PC-3 (cell line): ENCODE results near the gene SPRR2D. TPM values are rescaled to one million over a fixed set of nuclear protein-coding genes. Genes with fewer than 3 reads are reported as not detected.
"Not testable (repeated sequence)": the region's sequence is repeated elsewhere in the genome, so short reads cannot be mapped to it uniquely, and the experiment has no call there.

Experiments
- ATAC-seq: fragments of 200-7000 bp; cut with Tn5 transposase; 2 replicates; pipeline ENCODE4 v1.9.1; 2020; ENCODE audit warnings: mild to moderate bottlenecking, moderate library complexity
- BruUV-seq: library from RNA; stranded (reverse); fragments of 400-500 nt; replicated peaks from 2 replicates; lab custom pipeline; 2021; lab: Mats Ljungman, UMichigan
- CTCF ChIA-PET: fragments of 300-600 bp; sonication (Branson Sonifier 250); formaldehyde crosslinking; loops from one replicate; lab custom pipeline; 2022; ENCODE audit warnings: antibody characterized with exemption; lab: Charles Lee
- POLR2A ChIA-PET: fragments of 300-600 bp; sonication (Branson Sonifier 250); formaldehyde crosslinking; loops from one replicate; lab custom pipeline; 2022; ENCODE audit warnings: antibody characterized with exemption; ENCODE audit not compliant: unreplicated experiment; lab: Charles Lee
- DNase-seq: peaks from one replicate; pipeline ENCODE4 v3.0.0-alpha.2; 2015
- H2AFZ ChIP-seq: fragments of 300-600 bp; sonication (generic); 2 replicates; pipeline ENCODE4 v1.6.0; 2016; ENCODE audit warnings: antibody characterized with exemption, low read length
- H3F3A ChIP-seq: fragments of 300-600 bp; sonication (generic); one replicate; pipeline ENCODE4 v1.6.0; 2017; ENCODE audit warnings: antibody characterized with exemption, low read length, control low read depth, mild to moderate bottlenecking; ENCODE audit not compliant: unreplicated experiment
- H3K27ac ChIP-seq: fragments of 300-600 bp; sonication (generic); 2 replicates; pipeline ENCODE4 v1.5.1; 2016; ENCODE audit warnings: mild to moderate bottlenecking, low read length
- H3K27me3 ChIP-seq: fragments of 300-600 bp; sonication (generic); 2 replicates; pipeline ENCODE4 v1.6.1; 2016; ENCODE audit warnings: low read length, mixed read lengths
- H3K36me3 ChIP-seq: fragments of 300-600 bp; sonication (generic); 2 replicates; pipeline ENCODE4 v1.6.1; 2016; ENCODE audit warnings: low read depth, mixed run types, low read length, mixed read lengths
- H3K4me1 ChIP-seq: fragments of 300-600 bp; sonication (generic); 2 replicates; pipeline ENCODE4 v1.5.1; 2016; ENCODE audit warnings: low read length; ENCODE audit not compliant: insufficient read depth
- H3K4me2 ChIP-seq: fragments of 300-600 bp; sonication (generic); 2 replicates; pipeline ENCODE4 v1.6.0; 2016; ENCODE audit warnings: low read length
- H3K4me3 ChIP-seq: fragments of 300-600 bp; sonication (generic); 2 replicates; pipeline ENCODE4 v1.5.1; 2016; ENCODE audit warnings: mild to moderate bottlenecking, low read length, mixed read lengths
- H3K79me2 ChIP-seq: fragments of 300-600 bp; sonication (generic); 2 replicates; pipeline ENCODE4 v1.6.1; 2017; ENCODE audit warnings: low read length, mixed read lengths
- H3K9ac ChIP-seq: fragments of 300-600 bp; sonication (generic); 2 replicates; pipeline ENCODE4 v1.6.0; 2016; ENCODE audit warnings: mild to moderate bottlenecking, low read length
- H3K9me2 ChIP-seq: fragments of 300-600 bp; sonication (generic); replicated peaks from 2 replicates; pipeline ENCODE4 v1.6.1; 2016; ENCODE audit warnings: mixed run types, low read length, mixed read lengths
- H3K9me3 ChIP-seq: fragments of 300-600 bp; sonication (generic); 2 replicates; pipeline ENCODE4 v1.6.1; 2016; ENCODE audit warnings: low read length, mixed read lengths
- H4K20me1 ChIP-seq: fragments of 300-600 bp; sonication (generic); 2 replicates; pipeline ENCODE4 v1.6.1; 2016; ENCODE audit warnings: low read length, mixed read lengths
- CTCF ChIP-seq: fragments of 300-600 bp; sonication (generic); conservative IDR thresholded peaks from 2 replicates; pipeline ENCODE4 v1.5.1; 2017; ENCODE audit warnings: antibody characterized with exemption, low read depth, mild to moderate bottlenecking, low read length
- EZH2 ChIP-seq: fragments of 300-600 bp; sonication (generic); IDR thresholded peaks from one replicate; pipeline ENCODE4 v1.6.1; 2017; ENCODE audit warnings: antibody characterized with exemption, mild to moderate bottlenecking, low read length; ENCODE audit not compliant: unreplicated experiment
- EZH2phosphoT487 ChIP-seq: fragments of 300-600 bp; sonication (generic); IDR thresholded peaks from 2 replicates; pipeline ENCODE4 v1.6.1; 2018; ENCODE audit warnings: mild to moderate bottlenecking, antibody characterized with exemption, low read length, borderline replicate concordance
- intact Hi-C: fragments of 100-400 bp; cut with micrococcal nuclease; formaldehyde crosslinking; loops from 2 replicates; pipeline ENCODE4 v1.9.0; 2023
- total RNA-seq: library from RNA; depleted of rRNA; stranded (reverse); fragments of >200 nt; gene quantifications from 2 replicates; pipeline ENCODE4 v1.2.3, GENCODE V29; 2014

The SPRR2D gene
- total RNA-seq, 1 experiment from 2014 or later = not detected

GRCh38 chr1:153025797-153026196, 15.1 kb downstream of the SPRR2D start:
- CTCF ChIA-PET = no interaction called here
- H3K4me1 ChIP-seq = no peaks in the 10 kb centered on the region; the same call in 1 of the 2 replicates

GRCh38 chr1:153024413-153024812, 16.5 kb downstream of the SPRR2D start:
- no peaks in the 10 kb centered on the region for H3K79me2 ChIP-seq
- POLR2A ChIA-PET = no interaction called here
- H3K36me3 ChIP-seq = no peaks in the 10 kb centered on the region
- H3K4me2 ChIP-seq = no peak overlapping the region
- no TSS peak for BruUV-seq
- H3K4me3 ChIP-seq = no peak overlapping the region
- H3K9me3 ChIP-seq = no peaks in the 10 kb centered on the region
- intact Hi-C loops = no loop called here
- H3K27ac ChIP-seq = no peak overlapping the region
- no peaks in the 10 kb centered on the region for H3K9me2 ChIP-seq
- ATAC-seq (no peak), DNase-seq (no peak)
- H3K27me3 ChIP-seq = peaks cover 25% of the 10 kb centered on the region; the same call in 1 of the 2 replicates
- H3K9ac ChIP-seq = no peak overlapping the region
- no peaks in the 10 kb centered on the region for H4K20me1 ChIP-seq
- CTCF ChIA-PET = no interaction called here
- TF ChIP-seq EZH2 (no peak), EZH2phosphoT487 (no peak), CTCF (no peak)
- no peaks in the 10 kb centered on the region for H3K4me1 ChIP-seq
- H3F3A ChIP-seq = no peaks in the 10 kb centered on the region
- no peak overlapping the region for H2AFZ ChIP-seq

More at GRCh38 chr1:153025797-153026196, 15.1 kb downstream of the SPRR2D start:
- Histone ChIP-seq H3K9ac (no peak overlapping the region), H3K79me2 (no peaks in the 10 kb centered on the region), H3F3A (no peaks in the 10 kb centered on the region), H3K27ac (no peak overlapping the region), H3K9me2 (no peaks in the 10 kb centered on the region), H4K20me1 (no peaks in the 10 kb centered on the region), H3K4me3 (no peak overlapping the region), H3K27me3 (peaks cover 17% of the 10 kb centered on the region; the same call in 1 of the 2 replicates), H3K36me3 (no peaks in the 10 kb centered on the region), H3K4me2 (no peak overlapping the region), H2AFZ (no peak overlapping the region), H3K9me3 (no peaks in the 10 kb centered on the region)
- POLR2A ChIA-PET = no interaction called here
- BruUV-seq = no TSS peak
- intact Hi-C loops = no loop called here
- TF ChIP-seq EZH2 (no peak), EZH2phosphoT487 (no peak), CTCF (no peak)
- no peak for ATAC-seq
- DNase-seq = no peak

- ATAC-seq (no peak), DNase-seq (no peak)
- Histone ChIP-seq H3K27me3 (peaks cover 35% of the 10 kb centered on the region; the same call in 1 of the 2 replicates), H3K9ac (no peak overlapping the region), H2AFZ (no peak overlapping the region), H3K36me3 (no peaks in the 10 kb centered on the region), H3K27ac (no peak overlapping the region), H3K79me2 (no peaks in the 10 kb centered on the region), H3F3A (no peaks in the 10 kb centered on the region), H3K9me3 (no peaks in the 10 kb centered on the region), H3K4me3 (no peak overlapping the region), H3K4me1 (no peaks in the 10 kb centered on the region), H3K9me2 (no peaks in the 10 kb centered on the region), H3K4me2 (no peak overlapping the region), H4K20me1 (no peaks in the 10 kb centered on the region)
- ChIA-PET CTCF (no interaction called here), POLR2A (no interaction called here)
- no TSS peak for BruUV-seq
- intact Hi-C loops = no loop called here
- TF ChIP-seq EZH2 = no peak
- no peak for TF ChIP-seq EZH2phosphoT487
- TF ChIP-seq CTCF = no peak
Observed at GRCh38 chr1:153023109-153023508, 17.8 kb downstream of the SPRR2D start.

GRCh38 chr1:153022340-153022739, 18.6 kb downstream of the SPRR2D start:
- H3K9ac ChIP-seq, CTCF ChIA-PET, intact Hi-C loops, BruUV-seq, H3K27ac ChIP-seq, H3K4me1 ChIP-seq, DNase-seq, H4K20me1 ChIP-seq, ATAC-seq, POLR2A ChIA-PET, H3K9me3 ChIP-seq, H2AFZ ChIP-seq, H3K79me2 ChIP-seq, H3K9me2 ChIP-seq, H3K36me3 ChIP-seq, H3F3A ChIP-seq, H3K4me2 ChIP-seq, H3K4me3 ChIP-seq: not testable (repeated sequence)
- H3K27me3 ChIP-seq = peaks cover 35% of the 10 kb centered on the region; the same call in 1 of the 2 replicates
